H1 (cell line): ENCODE measurements around the gene INPP5A. TPM values are rescaled to one million over a fixed set of nuclear protein-coding genes. Genes with fewer than 3 reads are reported as not detected.

Source experiments
- CTCF ChIA-PET: fragments of 300-600 bp; sonication (Branson Sonifier 250); formaldehyde crosslinking; loops from one replicate; lab custom pipeline; 2021; ENCODE audit not compliant: partially characterized antibody; lab: Charles Lee
- POLR2A ChIA-PET: fragments of 300-600 bp; sonication (Branson Sonifier 250); formaldehyde crosslinking; loops from one replicate; lab custom pipeline; 2021; ENCODE audit warnings: inconsistent platforms; ENCODE audit not compliant: partially characterized antibody; lab: Charles Lee
- DNase-seq, 2 experiments: peaks; one replicate each; pipeline versions ENCODE4 v3.0.0 to v3.0.0-alpha.2; 2010 to 2022; ENCODE audit warnings: low spot score in 2 of 2, low read depth in 1 of 2, mixed read lengths in 1 of 2
- FAIRE-seq: peaks from 2 replicates; lab custom pipeline; 2011; peaks lifted over from hg19 to GRCh38; lab: Jason Lieb, UNC
- H2AFZ ChIP-seq: 2 replicates; pipeline ENCODE4 v1.8.1; 2012; ENCODE audit warnings: low read length, inconsistent platforms
- H2AK5ac ChIP-seq: 2 replicates; pipeline ENCODE4 v1.6.1; 2013; ENCODE audit warnings: low read depth, low read length
- H2BK120ac ChIP-seq: replicated peaks from 2 replicates; pipeline ENCODE3; 2013; ENCODE audit warnings: low read depth, low read length, inconsistent platforms
- H2BK12ac ChIP-seq: 2 replicates; pipeline ENCODE4 v1.6.1; 2013; ENCODE audit warnings: low read depth, low read length
- H2BK15ac ChIP-seq: 2 replicates; pipeline ENCODE4 v1.6.1; 2013; ENCODE audit warnings: low read length
- H2BK20ac ChIP-seq: 2 replicates; pipeline ENCODE4 v1.6.1; 2013; ENCODE audit warnings: low read length
- H2BK5ac ChIP-seq: 2 replicates; pipeline ENCODE4 v1.6.1; 2013; ENCODE audit warnings: low read depth, low read length
- H3K14ac ChIP-seq: 2 replicates; pipeline ENCODE4 v1.6.1; 2013; ENCODE audit warnings: inconsistent platforms; ENCODE audit not compliant: insufficient read length
- H3K18ac ChIP-seq: 2 replicates; pipeline ENCODE4 v1.6.1; 2013; ENCODE audit warnings: low read length; ENCODE audit errors: extremely low read depth
- H3K23ac ChIP-seq: 2 replicates; pipeline ENCODE4 v1.6.1; 2013; ENCODE audit warnings: inconsistent platforms; ENCODE audit not compliant: insufficient read length
- H3K23me2 ChIP-seq: 2 replicates; pipeline ENCODE4 v1.6.1; 2013; ENCODE audit warnings: low read depth, low read length
- H3K27ac ChIP-seq: 2 replicates; pipeline ENCODE4 v1.6.1; 2011; ENCODE audit warnings: low read depth, low read length, inconsistent platforms
- H3K27me3 ChIP-seq, 4 experiments: replicated peaks in 1 of 4; 1 replicate in 1 of 4; 2 replicates in 3 of 4; pipeline versions ENCODE4 v1.6.1 to v1.8.1; 2011 to 2013; ENCODE audit warnings: low read length in 3 of 4, mild to moderate bottlenecking in 3 of 4, inconsistent platforms in 2 of 4, mixed read lengths in 2 of 4, moderate library complexity in 1 of 4; ENCODE audit not compliant: control insufficient read depth in 3 of 4, insufficient read depth in 3 of 4; ENCODE audit errors: extremely low read depth in 1 of 4
- H3K36me3 ChIP-seq, 4 experiments: 2 replicates each; pipeline versions ENCODE4 v1.6.1 to v1.8.1; 2011 to 2013; ENCODE audit warnings: mild to moderate bottlenecking in 4 of 4, low read length in 3 of 4, moderate library complexity in 2 of 4, control low read depth in 1 of 4, inconsistent platforms in 1 of 4; ENCODE audit not compliant: insufficient read depth in 4 of 4, control insufficient read depth in 2 of 4
- H3K4ac ChIP-seq: replicated peaks from 2 replicates; pipeline ENCODE3; 2013; ENCODE audit warnings: low read length, low read depth, mixed read lengths, inconsistent platforms; ENCODE audit not compliant: insufficient read length
- H3K4me1 ChIP-seq, 4 experiments: replicated peaks in 1 of 4; 1 replicate in 1 of 4; 2 replicates in 3 of 4; pipeline versions ENCODE4 v1.6.1 to v1.8.1; 2011 to 2013; ENCODE audit warnings: low read length in 3 of 4, inconsistent platforms in 2 of 4, mixed read lengths in 1 of 4; ENCODE audit not compliant: insufficient read depth in 4 of 4, control insufficient read depth in 3 of 4
- H3K4me2 ChIP-seq, 2 experiments: 2 replicates each; pipeline versions ENCODE4 v1.6.1 to v1.8.1; 2011 to 2013; ENCODE audit warnings: low read depth in 2 of 2, low read length in 2 of 2, control low read depth in 1 of 2, inconsistent platforms in 1 of 2, mild to moderate bottlenecking in 1 of 2; ENCODE audit not compliant: insufficient read depth in 1 of 2
- H3K4me3 ChIP-seq, 4 experiments: fragments of 200-600, 300-600 bp in 1 of 4; sonication (generic), shearing (Covaris generic), sonication (Bioruptor Twin) in 1 of 4; 2 replicates each; pipeline versions ENCODE4 v1.5.1 to v1.8.1; 2011 to 2016; ENCODE audit warnings: low read length in 4 of 4, low read depth in 3 of 4, control low read depth in 2 of 4, inconsistent platforms in 2 of 4, mild to moderate bottlenecking in 2 of 4, mixed read lengths in 1 of 4, moderate library complexity in 1 of 4; ENCODE audit not compliant: insufficient read depth in 2 of 4; ENCODE audit errors: extremely low read depth in 1 of 4
- H3K56ac ChIP-seq: replicated peaks from 2 replicates; pipeline ENCODE3; 2013; ENCODE audit warnings: low read depth, mild to moderate bottlenecking, mixed read lengths, low read length, inconsistent platforms; ENCODE audit not compliant: insufficient read length
- H3K79me1 ChIP-seq: 2 replicates; pipeline ENCODE4 v1.6.1; 2013; ENCODE audit warnings: low read depth, low read length, control low read depth
- H3K79me2 ChIP-seq, 2 experiments: 2 replicates each; pipeline versions ENCODE4 v1.6.1 to v1.8.1; 2012 to 2013; ENCODE audit warnings: low read length in 2 of 2, mild to moderate bottlenecking in 2 of 2, inconsistent platforms in 1 of 2; ENCODE audit not compliant: insufficient read depth in 2 of 2, control insufficient read depth in 1 of 2
- H3K9ac ChIP-seq, 4 experiments: replicated peaks in 1 of 4; 1 replicate in 1 of 4; 2 replicates in 3 of 4; pipeline versions ENCODE4 v1.6.1 to v1.8.1; 2011 to 2013; ENCODE audit warnings: low read depth in 3 of 4, low read length in 3 of 4, control low read depth in 2 of 4, mild to moderate bottlenecking in 2 of 4, moderate library complexity in 2 of 4, inconsistent platforms in 1 of 4; ENCODE audit errors: extremely low read depth in 1 of 4
- H3K9me3 ChIP-seq, 2 experiments: 2 replicates each; pipeline versions ENCODE4 v1.6.1 to v1.8.1; 2012 to 2013; ENCODE audit warnings: mild to moderate bottlenecking in 2 of 2, moderate library complexity in 2 of 2, control low read depth in 1 of 2, inconsistent platforms in 1 of 2, low read depth in 1 of 2, low read length in 1 of 2, mixed read lengths in 1 of 2; ENCODE audit not compliant: insufficient read depth in 2 of 2
- H4K20me1 ChIP-seq, 2 experiments: replicated peaks in 1 of 2; 2 replicates each; pipeline versions ENCODE3 to v1.8.1; 2011 to 2013; ENCODE audit warnings: inconsistent platforms in 2 of 2, low read length in 2 of 2, mild to moderate bottlenecking in 1 of 2; ENCODE audit not compliant: insufficient read depth in 2 of 2, control insufficient read depth in 1 of 2
- H4K5ac ChIP-seq: 2 replicates; pipeline ENCODE4 v1.6.1; 2013; ENCODE audit warnings: low read length, low read depth, mixed read lengths, inconsistent platforms; ENCODE audit not compliant: insufficient read length
- H4K8ac ChIP-seq: 2 replicates; pipeline ENCODE4 v1.8.0; 2013; ENCODE audit warnings: mild to moderate bottlenecking, moderate library complexity, low read length, inconsistent platforms; ENCODE audit not compliant: insufficient read depth; ENCODE audit errors: extremely low read depth
- H4K91ac ChIP-seq: replicated peaks from 2 replicates; pipeline ENCODE3; 2013; ENCODE audit warnings: low read length, mixed read lengths, inconsistent platforms; ENCODE audit not compliant: insufficient read length
- CBX8 ChIP-seq: fragments of 300-800, 300-1000 bp; sonication (generic); IDR thresholded peaks from 2 replicates; pipeline ENCODE4 v1.7.1; 2016; ENCODE audit warnings: low read depth, low read length, borderline replicate concordance
- E2F6 ChIP-seq: IDR thresholded peaks from 2 replicates; pipeline ENCODE4 v1.6.1; 2012; ENCODE audit warnings: inconsistent platforms
- MAFK ChIP-seq: IDR thresholded peaks from 2 replicates; pipeline ENCODE4 v1.6.1; 2012; ENCODE audit warnings: low read depth, mild to moderate bottlenecking, improper control_type of control experiment, low read length
- NANOG ChIP-seq: IDR thresholded peaks from 2 replicates; pipeline ENCODE4 v1.6.1; 2011; ENCODE audit warnings: low read length, low read depth, mild to moderate bottlenecking, inconsistent platforms; ENCODE audit not compliant: insufficient read depth, poor library complexity, severe bottlenecking
- NRF1 ChIP-seq: IDR thresholded peaks from 2 replicates; pipeline ENCODE4 v1.6.1; 2011; ENCODE audit warnings: mild to moderate bottlenecking, low read depth, low read length, improper control_type of control experiment
- POLR2AphosphoS5 ChIP-seq: IDR thresholded peaks from 2 replicates; pipeline ENCODE4 v1.6.1; 2011; ENCODE audit warnings: low read depth, low read length
- POU5F1 ChIP-seq: IDR thresholded peaks from 2 replicates; pipeline ENCODE4 v1.6.1; 2011; ENCODE audit warnings: low read depth, mild to moderate bottlenecking, low read length, moderate library complexity
- SIN3A ChIP-seq, 2 experiments: IDR thresholded peaks in 1 of 2; conservative IDR thresholded peaks in 1 of 2; 2 replicates each; pipeline ENCODE4 v1.6.1; 2011 to 2012; ENCODE audit warnings: low read length in 2 of 2, improper control_type of control experiment in 1 of 2, low read depth in 1 of 2, mild to moderate bottlenecking in 1 of 2
- SP1 ChIP-seq: IDR thresholded peaks from 2 replicates; pipeline ENCODE4 v1.6.1; 2011; ENCODE audit warnings: low read depth, low read length
- SP2 ChIP-seq: IDR thresholded peaks from 2 replicates; pipeline ENCODE4 v1.6.1; 2012; ENCODE audit warnings: mild to moderate bottlenecking, low read length, inconsistent platforms
- TEAD4 ChIP-seq: IDR thresholded peaks from 2 replicates; pipeline ENCODE4 v1.6.1; 2012; ENCODE audit warnings: low read depth, low read length, inconsistent platforms, mixed read lengths
- USF2 ChIP-seq: IDR thresholded peaks from 2 replicates; pipeline ENCODE4 v1.6.1; 2011; ENCODE audit warnings: low read length, improper control_type of control experiment
- WGBS, 2 experiments: shearing (Covaris generic) in 1 of 2; methylation state at CpG; one replicate each; pipeline versions ENCODE4 v1.1.6 to v1.1.7; 2013 to 2015; ENCODE audit warnings: low lambda C conversion rate in 2 of 2, mixed read lengths in 2 of 2, inconsistent platforms in 1 of 2, low coverage in 1 of 2, missing lambda C conversion rate in 1 of 2; ENCODE audit not compliant: insufficient replicate concordance in 2 of 2, insufficient coverage in 1 of 2, insufficient read length in 1 of 2; ENCODE audit errors: extremely low coverage in 1 of 2, missing lambda C conversion rate in 1 of 2; 5-methylcytosine and 5-hydroxymethylcytosine counted together
- polyA plus RNA-seq, 7 experiments: library from polyadenylated mRNA; depleted of rRNA in 3 of 7; stranded (reverse) in 5 of 7; unstranded in 2 of 7; fragments of >200 nt in 5 of 7; fragments of 200-250 nt in 2 of 7; gene quantifications; 1 replicate in 5 of 7; 2 replicates in 1 of 7; 4 replicates in 1 of 7; pipeline versions ENCODE4 v1.2.1 to v1.2.3, GENCODE V29; 2011 to 2013; ENCODE audit warnings: missing spikeins in 2 of 7, mixed read lengths in 2 of 7
- total RNA-seq: library from RNA; stranded (reverse); fragmentation: NEBNext Ultra II Directional; extraction: Animal tissue kit (Norgen Biotek cat#: 25700); gene quantifications from 2 replicates; pipeline ENCODE4 v1.2.1, GENCODE V29; 2021

The INPP5A gene
- total and polyA plus RNA-seq, 2 of the 8 experiments (the other 6 are each of a cell fraction or from before 2014, with no cell fraction given), result 19.7 to 27.5 TPM

GRCh38 chr10:132766291-132766690 is 228.7 kb downstream of the INPP5A start:
- Histone ChIP-seq H4K20me1 (peaks cover 0 to 6% of the 10 kb centered on the region in 2 experiments), H4K91ac (no peak overlapping the region), H3K18ac (no peak overlapping the region), H4K8ac (no peak overlapping the region), H3K14ac (no peak overlapping the region), H3K4ac (no peak overlapping the region), H3K4me1 (no peaks in the 10 kb centered on the region; a peak in 1 of 7 replicates), H2BK15ac (no peak overlapping the region), H3K27ac (no peak overlapping the region), H2AFZ (no peak overlapping the region), H3K79me2 (no peaks in the 10 kb centered on the region), H3K4me3 (no peak overlapping the region), H3K56ac (no peak overlapping the region), H3K9ac (no peak overlapping the region), H2BK20ac (no peak overlapping the region), H3K79me1 (no peaks in the 10 kb centered on the region), H3K4me2 (no peak overlapping the region), H3K36me3 (no peaks in the 10 kb centered on the region), H4K5ac (no peak overlapping the region), H3K23ac (no peak overlapping the region), H2BK120ac (no peak overlapping the region), H3K9me3 (peaks cover 8 to 11% of the 10 kb centered on the region in 2 experiments; a peak in 2 of 4 replicates), H2AK5ac (no peak overlapping the region), H2BK5ac (no peak overlapping the region; the same call in 1 of the 2 replicates), H3K27me3 (no peaks in the 10 kb centered on the region), H2BK12ac (peak overlapping the region; percentile 50; the same call in 1 of the 2 replicates), H3K23me2 (no peaks in the 10 kb centered on the region)
- ChIA-PET POLR2A (interaction anchor here (1.2 kb wide), 1 partner anchor 11 kb away, joined by 3 read pairs; no protein-coding TSS in a partner anchor), CTCF (interaction anchor here (0.7 kb wide), 1 partner anchor 123 kb away, joined by 3 read pairs; no protein-coding TSS in a partner anchor)
- FAIRE-seq, result no peak
- DNase-seq, result no peak
- 99% methylated on average over 13 of the region's 13 CpGs; no CpG with 5 or more reads in 1 of the 2 experiments for WGBS, 2 experiments
- TF ChIP-seq SP2 (no peak), SIN3A (conservative IDR thresholded peaks at IDR 0.05 in 1 of 2, IDR thresholded peaks at IDR 0.05 in 1 of 2; ENCODE audit: low read depth in 1 of 2, low read length in 2 of 2) (no peak), E2F6 (no peak), USF2 (no peak), POU5F1 (no peak), NANOG (no peak), NRF1 (no peak), SP1 (no peak), CBX8 (no peak), TEAD4 (no peak), MAFK (no peak), POLR2AphosphoS5 (no peak)
